DOHH2 (cell line): Measurements from ENCODE around the gene RILPL1.
"Not testable (repeated sequence)": the region's sequence is repeated elsewhere in the genome, so short reads cannot be mapped to it uniquely, and the experiment has no call there.

ENCODE experiments used
- CTCF ChIP-seq: fragments of 200-600 bp; sonication (generic); IDR thresholded peaks from one replicate; pipeline ENCODE4 v1.5.1; 2014; ENCODE audit warnings: antibody characterized with exemption, mild to moderate bottlenecking, low read depth, low read length; ENCODE audit not compliant: poor library complexity, severe bottlenecking
- EZH2phosphoT487 ChIP-seq: fragments of 200-600 bp; sonication (generic); IDR thresholded peaks from 2 replicates; pipeline ENCODE4 v1.6.1; 2017; ENCODE audit warnings: borderline replicate concordance, mild to moderate bottlenecking, antibody characterized with exemption, low read length, moderate library complexity, mixed read lengths

GRCh38 chr12:123481251-123481650, 52.3 kb downstream of the RILPL1 start:
- TF ChIP-seq CTCF, EZH2phosphoT487: not testable (repeated sequence)
